BLaER1 treated with 17β-estradiol and CSF1 and Interleukin-3, amounts not matched to agents 10 nM and 100 nM (cell line): ENCODE results near the gene WNK2.
A peak's percentile ranks its signal among the peaks of the same experiment; 100 is the strongest.

Experiments
- H3K27ac ChIP-seq, 11 experiments: shearing (Covaris generic); formaldehyde crosslinking; 2 replicates each; pipeline ENCODE4 v1.8.1; 2022
- H3K27me3 ChIP-seq, 11 experiments: shearing (Covaris generic); formaldehyde crosslinking; 2 replicates each; pipeline ENCODE4 v1.8.1; 2022
- H3K36me3 ChIP-seq, 11 experiments: shearing (Covaris generic); formaldehyde crosslinking; 2 replicates each; pipeline ENCODE4 v1.8.1; 2022
- H3K4me1 ChIP-seq, 10 experiments: shearing (Covaris generic); formaldehyde crosslinking; 2 replicates each; pipeline ENCODE4 v1.8.1; 2022
- H3K4me2 ChIP-seq, 11 experiments: shearing (Covaris generic); formaldehyde crosslinking; 2 replicates each; pipeline ENCODE4 v1.8.1; 2022
- H3K4me3 ChIP-seq, 10 experiments: shearing (Covaris generic); formaldehyde crosslinking; 2 replicates each; pipeline ENCODE4 v1.8.1; 2022
- H3K9ac ChIP-seq, 11 experiments: shearing (Covaris generic); formaldehyde crosslinking; 2 replicates each; pipeline ENCODE4 v1.8.1; 2022
- H3K9me3 ChIP-seq, 11 experiments: shearing (Covaris generic); formaldehyde crosslinking; replicated peaks in 1 of 11; 2 replicates each; pipeline ENCODE4 v1.8.1; 2022
- H4K20me1 ChIP-seq, 11 experiments: shearing (Covaris generic); formaldehyde crosslinking; 2 replicates each; pipeline ENCODE4 v1.8.1; 2022
- Cebpa-rat ChIP-seq, 11 experiments: shearing (Covaris generic); IDR thresholded peaks; 2 replicates each; pipeline ENCODE4 v1.8.1; 2022

WNK2 gene

GRCh38 chr9:93263334-93264229 is 79.6 kb downstream of the WNK2 start:
- peaks cover 0 to 4% (median 0%) of the 10 kb centered on the region in 11 experiments; a peak in 1 of 22 replicates for H3K36me3 ChIP-seq
- peaks cover 7 to 62% (median 38%) of the 10 kb centered on the region in 10 experiments for H3K4me1 ChIP-seq
- H3K27ac ChIP-seq, result no peak overlapping the region
- no peak for TF ChIP-seq Cebpa-rat (IDR thresholded peaks at IDR 0.05)
- H3K4me2 ChIP-seq, result peak overlapping the region in 6 of 11 experiments; percentile 53 to 67 (median 61); a peak in 11 of 22 replicates
- H4K20me1 ChIP-seq, result peaks cover 0 to 18% (median 0%) of the 10 kb centered on the region in 11 experiments; a peak in 2 of 22 replicates
- H3K27me3 ChIP-seq, result no peaks in the 10 kb centered on the region; a peak in 1 of 22 replicates
- no peaks in the 10 kb centered on the region for H3K9me3 ChIP-seq
- H3K9ac ChIP-seq, result no peak overlapping the region
- H3K4me3 ChIP-seq, result no peak overlapping the region

DNA sequence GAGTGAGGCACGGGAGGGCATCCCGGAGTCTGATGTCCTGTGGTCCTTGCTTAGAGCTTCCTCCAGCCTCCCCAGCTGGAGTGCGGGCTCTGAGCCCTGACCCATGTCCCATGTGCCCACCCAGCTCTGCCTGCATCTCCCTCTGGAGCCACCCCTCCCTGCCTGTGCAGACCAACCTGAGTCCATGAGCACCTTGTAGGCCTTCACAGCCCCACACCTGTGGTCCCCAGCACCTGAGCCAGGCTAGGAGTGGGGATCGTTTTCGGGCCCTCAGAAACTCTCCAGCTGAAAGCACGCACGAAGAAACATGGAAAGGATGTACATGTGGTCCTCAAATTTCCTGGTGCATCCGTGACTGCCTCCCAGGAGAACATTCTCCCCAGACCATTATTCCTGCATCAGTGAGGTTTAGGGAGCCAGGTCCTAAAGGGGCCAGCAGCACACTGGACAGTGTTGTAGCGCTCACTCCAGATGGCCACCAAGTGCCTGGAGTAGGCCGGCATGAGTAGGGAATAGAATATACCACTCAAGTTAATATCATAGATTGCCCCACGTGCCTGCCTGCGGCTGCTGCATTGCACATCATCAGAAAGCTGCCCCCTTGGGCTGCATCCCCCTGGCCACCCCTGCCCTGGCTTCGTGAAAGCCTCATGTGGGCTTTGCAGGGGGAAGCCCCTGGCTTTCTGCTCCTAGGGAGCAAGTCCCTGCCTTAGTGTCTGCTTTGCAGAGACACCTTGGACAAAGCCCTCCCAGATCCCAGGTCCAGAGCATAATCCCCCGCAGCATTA is 80.6 kb downstream of the WNK2 start:
- no peak overlapping the region for H3K9ac ChIP-seq
- no peak overlapping the region for H3K4me3 ChIP-seq
- H3K27ac ChIP-seq, result no peak overlapping the region
- H4K20me1 ChIP-seq, result peaks cover 0 to 18% (median 0%) of the 10 kb centered on the region in 11 experiments; a peak in 2 of 22 replicates
- H3K4me2 ChIP-seq, result no peak overlapping the region
- no peaks in the 10 kb centered on the region; a peak in 1 of 22 replicates for H3K27me3 ChIP-seq
- H3K36me3 ChIP-seq, result peaks cover 0 to 4% (median 0%) of the 10 kb centered on the region in 11 experiments; a peak in 2 of 22 replicates
- H3K4me1 ChIP-seq, result peaks cover 11 to 72% (median 47%) of the 10 kb centered on the region in 10 experiments
- no peak for TF ChIP-seq Cebpa-rat (IDR thresholded peaks at IDR 0.05)
- no peaks in the 10 kb centered on the region for H3K9me3 ChIP-seq

- H3K4me3 ChIP-seq, result no peak overlapping the region
- H4K20me1 ChIP-seq, result peaks cover 0 to 14% (median 0%) of the 10 kb centered on the region in 11 experiments; a peak in 2 of 22 replicates
- peaks cover 11 to 81% (median 49%) of the 10 kb centered on the region in 10 experiments for H3K4me1 ChIP-seq
- H3K36me3 ChIP-seq, result peaks cover 0 to 13% (median 0%) of the 10 kb centered on the region in 11 experiments; a peak in 7 of 22 replicates
- no peak for TF ChIP-seq Cebpa-rat (IDR thresholded peaks at IDR 0.05)
- peak overlapping the region in 4 of 11 experiments; percentile 15 to 32 (median 16); a peak in 7 of 22 replicates for H3K4me2 ChIP-seq
- H3K9ac ChIP-seq, result no peak overlapping the region
- no peak overlapping the region for H3K27ac ChIP-seq
- H3K9me3 ChIP-seq, result peaks cover 0 to 5% (median under 1%) of the 10 kb centered on the region in 11 experiments; a peak in 8 of 22 replicates
- H3K27me3 ChIP-seq, result no peaks in the 10 kb centered on the region; a peak in 1 of 22 replicates
These were observed 81.5 kb downstream of the WNK2 start for GRCh38 chr9:93265301-93265971.

DNA sequence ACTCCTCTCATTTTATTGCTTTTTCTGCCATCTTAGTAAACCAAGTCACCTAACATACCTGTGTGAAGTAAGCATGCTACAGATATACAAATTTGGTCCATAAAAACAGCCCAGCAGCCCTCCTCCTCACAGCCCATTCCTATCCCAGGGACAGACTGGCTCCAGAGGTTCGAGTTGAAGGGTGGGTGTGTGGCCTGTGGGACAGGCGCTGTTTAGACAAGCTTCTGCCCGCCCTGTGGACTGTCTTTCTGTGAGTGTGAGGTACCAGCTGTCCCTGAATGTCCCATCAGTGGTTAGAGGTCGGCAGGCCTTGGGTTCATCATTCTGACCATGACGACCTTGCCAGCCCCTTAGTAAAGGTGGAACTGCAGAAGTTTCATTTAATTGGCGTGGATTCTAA is 82.0 kb downstream of the WNK2 start:
- H4K20me1 ChIP-seq, result peaks cover 0 to 9% (median 0%) of the 10 kb centered on the region in 11 experiments; a peak in 1 of 22 replicates
- H3K36me3 ChIP-seq, result peaks cover 0 to 18% (median 5%) of the 10 kb centered on the region in 11 experiments; a peak in 8 of 22 replicates
- peak overlapping the region in 4 of 11 experiments; percentile 15 to 32 (median 16); a peak in 7 of 22 replicates for H3K4me2 ChIP-seq
- no peak overlapping the region for H3K27ac ChIP-seq
- H3K4me3 ChIP-seq, result no peak overlapping the region
- peaks cover 0 to 10% (median 6%) of the 10 kb centered on the region in 11 experiments; a peak in 18 of 22 replicates for H3K9me3 ChIP-seq
- H3K27me3 ChIP-seq, result no peaks in the 10 kb centered on the region; a peak in 1 of 22 replicates
- H3K9ac ChIP-seq, result no peak overlapping the region
- no peak for TF ChIP-seq Cebpa-rat (IDR thresholded peaks at IDR 0.05)
- peaks cover 11 to 86% (median 49%) of the 10 kb centered on the region in 10 experiments for H3K4me1 ChIP-seq

- TF ChIP-seq Cebpa-rat (IDR thresholded peaks at IDR 0.05), result no peak
- no peak overlapping the region for H3K9ac ChIP-seq
- peaks cover 0 to 4% (median 0%) of the 10 kb centered on the region in 11 experiments; a peak in 1 of 22 replicates for H4K20me1 ChIP-seq
- peaks cover 0 to 24% (median 7%) of the 10 kb centered on the region in 11 experiments; a peak in 9 of 22 replicates for H3K36me3 ChIP-seq
- H3K27ac ChIP-seq, result no peak overlapping the region
- no peaks in the 10 kb centered on the region; a peak in 1 of 22 replicates for H3K27me3 ChIP-seq
- peaks cover 11 to 85% (median 47%) of the 10 kb centered on the region in 10 experiments for H3K4me1 ChIP-seq
- no peak overlapping the region for H3K4me3 ChIP-seq
- H3K9me3 ChIP-seq, result peaks cover 4 to 14% (median 11%) of the 10 kb centered on the region in 11 experiments; a peak in 20 of 22 replicates
- peak overlapping the region in 2 of 11 experiments; percentile 12 to 23; a peak in 3 of 22 replicates for H3K4me2 ChIP-seq
These were observed 82.6 kb downstream of the WNK2 start for GRCh38 chr9:93266521-93267001.

- Histone ChIP-seq H4K20me1 (0 out of 22 replicates have a peak, but pooled peaks cover 0 to 4% (median 0%) of the 10 kb centered on the region in 11 experiments), H3K4me1 (peaks cover 11 to 80% (median 41%) of the 10 kb centered on the region in 10 experiments), H3K27ac (no peak overlapping the region), H3K36me3 (peaks cover 0 to 29% (median 7%) of the 10 kb centered on the region in 11 experiments; a peak in 9 of 22 replicates), H3K27me3 (no peaks in the 10 kb centered on the region; a peak in 1 of 22 replicates), H3K9me3 (peaks cover 7 to 20% (median 16%) of the 10 kb centered on the region in 11 experiments; a peak in 20 of 22 replicates), H3K4me3 (no peak overlapping the region), H3K9ac (no peak overlapping the region), H3K4me2 (peak overlapping the region in 2 of 11 experiments; percentile 12 to 23; a peak in 3 of 22 replicates)
- TF ChIP-seq Cebpa-rat (IDR thresholded peaks at IDR 0.05), result no peak
These were observed 83.2 kb downstream of the WNK2 start for GRCh38 chr9:93267091-93267541.

- H3K4me3 ChIP-seq, result no peak overlapping the region
- H4K20me1 ChIP-seq, result 0 out of 22 replicates have a peak, but pooled peaks cover 0 to 3% (median 0%) of the 10 kb centered on the region in 11 experiments
- peaks cover 8 to 26% (median 22%) of the 10 kb centered on the region in 11 experiments; a peak in 21 of 22 replicates for H3K9me3 ChIP-seq
- H3K4me1 ChIP-seq, result peaks cover 11 to 72% (median 34%) of the 10 kb centered on the region in 10 experiments
- 0 out of 22 replicates have a peak overlapping the region, but pooled peaks of 1 of the 11 experiments have one; percentile 1 for H3K9ac ChIP-seq
- peak overlapping the region; percentile 48 to 85 (median 78) for H3K4me2 ChIP-seq
- peaks cover 0 to 35% (median 7%) of the 10 kb centered on the region in 11 experiments; a peak in 9 of 22 replicates for H3K36me3 ChIP-seq
- H3K27me3 ChIP-seq, result no peaks in the 10 kb centered on the region
- TF ChIP-seq Cebpa-rat (IDR thresholded peaks at IDR 0.05), result no peak
- no peak overlapping the region for H3K27ac ChIP-seq
These were observed 84.0 kb downstream of the WNK2 start for GRCh38 chr9:93267681-93268505.
